ENCODE data around the gene CHD6. TPM values are rescaled to one million over a fixed set of nuclear protein-coding genes. Genes with fewer than 3 reads are reported as not detected.
A peak's percentile ranks its signal among the peaks of the same experiment; 100 is the strongest.

The CHD6 gene
- total and polyA plus RNA-seq, 2 experiments from 2014 or later = 41.0 to 158 TPM

DNA sequence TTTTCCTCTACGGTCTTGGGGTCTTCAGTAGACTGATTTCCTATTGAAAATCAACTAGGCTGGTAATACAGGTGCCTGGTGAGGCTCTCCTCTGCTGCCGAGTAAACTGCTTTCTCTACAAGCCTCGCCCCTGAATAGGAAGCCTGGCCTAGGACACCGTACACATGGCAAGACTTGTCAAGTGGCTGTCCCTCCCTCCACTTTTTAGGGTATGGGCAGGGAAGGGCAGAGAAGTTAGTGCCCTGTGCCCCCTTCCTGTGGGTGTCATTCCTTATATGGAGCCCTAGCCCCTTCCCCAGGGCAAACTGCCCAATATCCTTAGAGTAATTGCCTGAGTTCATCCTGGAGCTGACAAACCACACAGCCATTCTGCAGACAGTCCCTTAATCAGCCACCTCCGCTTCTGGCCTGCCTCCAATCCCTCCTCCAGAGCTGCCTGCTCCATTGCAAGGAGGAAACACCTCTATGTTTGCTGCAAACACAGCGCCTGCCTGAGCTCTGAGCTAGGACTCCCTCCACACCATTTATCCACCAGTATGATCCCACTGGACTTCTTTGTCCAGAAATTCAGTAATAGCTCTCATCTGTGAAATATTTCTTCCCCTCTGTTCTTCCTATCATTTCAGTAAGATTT lies 93.1 kb downstream of the CHD6 start:
- Histone ChIP-seq H3K27ac (ENCODE audit: low read depth) (no peak overlapping the region; the same call in 1 of the 2 replicates), H3K4me2 (no peak overlapping the region), H3K27me3 (ENCODE audit: insufficient read depth) (no peaks in the 10 kb centered on the region), H3K79me2 (replicated peaks; ENCODE audit: insufficient read depth) (peaks cover 73% of the 10 kb centered on the region), H3F3A (replicated peaks; ENCODE audit: low read depth) (no peaks in the 10 kb centered on the region), H3K4me1 (ENCODE audit: insufficient read depth) (no peaks in the 10 kb centered on the region), H2AFZ (no peak overlapping the region), H3K4me3 (no peak overlapping the region), H3K36me3 (ENCODE audit: insufficient read depth) (no peaks in the 10 kb centered on the region), H3K9me2 (ENCODE audit: insufficient read depth) (no peaks in the 10 kb centered on the region), H4K20me1 (replicated peaks; ENCODE audit: insufficient read depth) (peaks cover 24% of the 10 kb centered on the region)
- peaks cover 6% of the 10 kb centered on the region; the same call in 1 of the 3 replicates for H3K36me3 Mint-ChIP-seq (ENCODE audit: low read depth)
- no peak overlapping the region for H3K4me3 Mint-ChIP-seq
- no peak for DNase-seq (ENCODE audit: low spot score)
- peak; percentile 52 for ATAC-seq
- TF ChIP-seq ETS1 (IDR thresholded peaks at IDR 0.05) = no peak
- TF ChIP-seq REST (IDR thresholded peaks at IDR 0.05; ENCODE audit: unreplicated experiment) = no peak
- TF ChIP-seq EZH2phosphoT487 (IDR thresholded peaks at IDR 0.05; ENCODE audit: unreplicated experiment) = no peak
- no peak for TF ChIP-seq ZNF114 (CRISPR knock-in tag; IDR thresholded peaks at IDR 0.05)
- TF ChIP-seq STAT1 (IDR thresholded peaks at IDR 0.05; ENCODE audit: unreplicated experiment) = no peak
- no peak for TF ChIP-seq CREB1 (CRISPR knock-in tag; IDR thresholded peaks at IDR 0.05; ENCODE audit: low read depth)
- no peak for TF ChIP-seq ZNF462 (CRISPR knock-in tag; IDR thresholded peaks at IDR 0.05)
- TF ChIP-seq NANOG (IDR thresholded peaks at IDR 0.05; ENCODE audit: borderline replicate concordance) = no peak
- TF ChIP-seq EZH2 (IDR thresholded peaks at IDR 0.05; ENCODE audit: low read depth, unreplicated experiment) = no peak
- no peak for TF ChIP-seq JUNB (IDR thresholded peaks at IDR 0.05; ENCODE audit: unreplicated experiment)
- TF ChIP-seq ZNF331 (CRISPR knock-in tag; IDR thresholded peaks at IDR 0.05; ENCODE audit: low read depth) = no peak
- TF ChIP-seq CTCF (conservative IDR thresholded peaks at IDR 0.05; ENCODE audit: low read depth in 2 of 2) = no peak
- no peak for TF ChIP-seq POLR2AphosphoS5 (IDR thresholded peaks at IDR 0.05; ENCODE audit: low read depth)
- peaks cover 4% of the 10 kb centered on the region; the same call in 2 of the 3 replicates for H3K4me1 Mint-ChIP-seq
- H3K27ac Mint-ChIP-seq = no peak overlapping the region
- no peaks in the 10 kb centered on the region for H3K27me3 Mint-ChIP-seq (ENCODE audit: insufficient read depth, low read depth, poor library complexity)
- no peaks in the 10 kb centered on the region for H3K9me3 Mint-ChIP-seq
